Panc1 (cell line): Measurements from ENCODE around the gene FZD4. TPM values are rescaled to one million over a fixed set of nuclear protein-coding genes. Genes with fewer than 3 reads are reported as not detected.

ENCODE experiments used
- ATAC-seq: fragments of 200-7000 bp; cut with Tn5 transposase; 2 replicates; pipeline ENCODE4 v1.9.1; 2020; ENCODE audit warnings: mild to moderate bottlenecking, moderate library complexity
- BruUV-seq: library from RNA; stranded (reverse); fragments of 400-500 nt; replicated peaks from 2 replicates; lab custom pipeline; 2021; lab: Mats Ljungman, UMichigan
- CTCF ChIA-PET: fragments of 300-600 bp; sonication (Branson Sonifier 250); formaldehyde crosslinking; loops from one replicate; lab custom pipeline; 2022; ENCODE audit warnings: antibody characterized with exemption; lab: Charles Lee
- POLR2A ChIA-PET: fragments of 300-600 bp; sonication (Branson Sonifier 250); formaldehyde crosslinking; loops from one replicate; lab custom pipeline; 2022; ENCODE audit warnings: antibody characterized with exemption; lab: Charles Lee
- DNase-seq: peaks from one replicate; pipeline ENCODE4 v3.0.0-alpha.2; 2010; ENCODE audit warnings: low read depth, low spot score
- H3K27ac ChIP-seq: 2 replicates; pipeline ENCODE4 v1.5.1; 2011; ENCODE audit warnings: mild to moderate bottlenecking, low read length, inconsistent platforms
- H3K27me3 ChIP-seq: fragments of 200-500 bp; sonication (Bioruptor generic); 2 replicates; pipeline ENCODE4 v1.6.0; 2014; ENCODE audit warnings: low read length, inconsistent platforms; ENCODE audit not compliant: control insufficient read depth, insufficient read depth
- H3K36me3 ChIP-seq: fragments of 200-500 bp; sonication (Bioruptor generic); 2 replicates; pipeline ENCODE4 v1.5.1; 2014; ENCODE audit warnings: inconsistent platforms, mild to moderate bottlenecking, low read length, moderate library complexity; ENCODE audit not compliant: control insufficient read depth, insufficient read depth
- H3K4me1 ChIP-seq: 2 replicates; pipeline ENCODE4 v1.5.1; 2011; ENCODE audit warnings: inconsistent platforms, mild to moderate bottlenecking, low read length, moderate library complexity; ENCODE audit not compliant: control insufficient read depth, insufficient read depth
- H3K4me3 ChIP-seq, 2 experiments: 2 replicates each; pipeline ENCODE4 v1.5.1; 2011 to 2012; ENCODE audit warnings: low read depth in 2 of 2, low read length in 2 of 2, mild to moderate bottlenecking in 2 of 2, inconsistent platforms in 1 of 2, moderate library complexity in 1 of 2
- H3K9me3 ChIP-seq: fragments of 200-500 bp; sonication (Bioruptor generic); 2 replicates; pipeline ENCODE4 v1.5.1; 2014; ENCODE audit warnings: low read depth, mild to moderate bottlenecking, inconsistent platforms, low read length, moderate library complexity; ENCODE audit not compliant: control insufficient read depth, insufficient read depth
- POLR2AphosphoS5 ChIP-seq: IDR thresholded peaks from 2 replicates; pipeline ENCODE4 v1.6.1; 2012; ENCODE audit warnings: mild to moderate bottlenecking, low read depth, low read length, moderate library complexity
- SIN3A ChIP-seq: IDR thresholded peaks from 2 replicates; pipeline ENCODE4 v1.6.1; 2012; ENCODE audit warnings: low read depth, mild to moderate bottlenecking, low read length, moderate library complexity, borderline replicate concordance; ENCODE audit not compliant: insufficient read depth
- TCF7L2 ChIP-seq: IDR thresholded peaks from 2 replicates; pipeline ENCODE4 v1.6.1; 2011; ENCODE audit warnings: mild to moderate bottlenecking, low read depth, low read length, inconsistent platforms
- in situ Hi-C: cut with HindIII; loops from 2 replicates; pipeline ENCODE4 v1.10.0; 2016; ENCODE audit warnings: low sequenced_read_pairs, low pct_unique_long_range_greater_than_20kb
- intact Hi-C: fragments of 100-400 bp; cut with micrococcal nuclease; formaldehyde crosslinking; loops from one replicate; pipeline ENCODE4 v1.10.0; 2022; ENCODE audit not compliant: unreplicated experiment
- total RNA-seq: library from RNA; stranded (reverse); gene quantifications from one replicate; pipeline ENCODE4 v1.2.1, GENCODE V29; 2021; ENCODE audit not compliant: unreplicated experiment
- TF ChIP-seq, protein P1 (sequence below), 2 experiments: IDR thresholded peaks; 2 replicates each; pipeline ENCODE4 v1.6.1; 2011 to 2012; ENCODE audit warnings: low read depth in 2 of 2, control low read depth in 1 of 2, low read length in 1 of 2, mild to moderate bottlenecking in 1 of 2, moderate library complexity in 1 of 2; ENCODE audit not compliant: insufficient read depth in 1 of 2
- TF ChIP-seq, protein P2 (sequence below): fragments of 450-650 bp; IDR thresholded peaks from 2 replicates; pipeline ENCODE4 v1.5.1; 2017; ENCODE audit warnings: mild to moderate bottlenecking

The FZD4 gene
- total RNA-seq, 1 experiment from 2014 or later: 11.1 TPM

- ChIA-PET CTCF (no interaction called here), POLR2A (no interaction called here)
- in situ Hi-C loops: no loop called here
- no peaks in the 10 kb centered on the region for H3K36me3 ChIP-seq
- ATAC-seq (no peak), DNase-seq (no peak)
- no peak overlapping the region for H3K27ac ChIP-seq
- no peaks in the 10 kb centered on the region for H3K4me1 ChIP-seq
- intact Hi-C loops: no loop called here
- TF ChIP-seq SIN3A: no peak
- no peak for TF ChIP-seq TCF7L2
- TF ChIP-seq POLR2AphosphoS5: no peak
- TF ChIP-seq, protein P1, sequence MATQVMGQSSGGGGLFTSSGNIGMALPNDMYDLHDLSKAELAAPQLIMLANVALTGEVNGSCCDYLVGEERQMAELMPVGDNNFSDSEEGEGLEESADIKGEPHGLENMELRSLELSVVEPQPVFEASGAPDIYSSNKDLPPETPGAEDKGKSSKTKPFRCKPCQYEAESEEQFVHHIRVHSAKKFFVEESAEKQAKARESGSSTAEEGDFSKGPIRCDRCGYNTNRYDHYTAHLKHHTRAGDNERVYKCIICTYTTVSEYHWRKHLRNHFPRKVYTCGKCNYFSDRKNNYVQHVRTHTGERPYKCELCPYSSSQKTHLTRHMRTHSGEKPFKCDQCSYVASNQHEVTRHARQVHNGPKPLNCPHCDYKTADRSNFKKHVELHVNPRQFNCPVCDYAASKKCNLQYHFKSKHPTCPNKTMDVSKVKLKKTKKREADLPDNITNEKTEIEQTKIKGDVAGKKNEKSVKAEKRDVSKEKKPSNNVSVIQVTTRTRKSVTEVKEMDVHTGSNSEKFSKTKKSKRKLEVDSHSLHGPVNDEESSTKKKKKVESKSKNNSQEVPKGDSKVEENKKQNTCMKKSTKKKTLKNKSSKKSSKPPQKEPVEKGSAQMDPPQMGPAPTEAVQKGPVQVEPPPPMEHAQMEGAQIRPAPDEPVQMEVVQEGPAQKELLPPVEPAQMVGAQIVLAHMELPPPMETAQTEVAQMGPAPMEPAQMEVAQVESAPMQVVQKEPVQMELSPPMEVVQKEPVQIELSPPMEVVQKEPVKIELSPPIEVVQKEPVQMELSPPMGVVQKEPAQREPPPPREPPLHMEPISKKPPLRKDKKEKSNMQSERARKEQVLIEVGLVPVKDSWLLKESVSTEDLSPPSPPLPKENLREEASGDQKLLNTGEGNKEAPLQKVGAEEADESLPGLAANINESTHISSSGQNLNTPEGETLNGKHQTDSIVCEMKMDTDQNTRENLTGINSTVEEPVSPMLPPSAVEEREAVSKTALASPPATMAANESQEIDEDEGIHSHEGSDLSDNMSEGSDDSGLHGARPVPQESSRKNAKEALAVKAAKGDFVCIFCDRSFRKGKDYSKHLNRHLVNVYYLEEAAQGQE (IDR thresholded peaks at IDR 0.05; ENCODE audit: insufficient read depth in 1 of 2, low read depth in 2 of 2, low read length in 1 of 2): no peak
- TF ChIP-seq, protein P2, sequence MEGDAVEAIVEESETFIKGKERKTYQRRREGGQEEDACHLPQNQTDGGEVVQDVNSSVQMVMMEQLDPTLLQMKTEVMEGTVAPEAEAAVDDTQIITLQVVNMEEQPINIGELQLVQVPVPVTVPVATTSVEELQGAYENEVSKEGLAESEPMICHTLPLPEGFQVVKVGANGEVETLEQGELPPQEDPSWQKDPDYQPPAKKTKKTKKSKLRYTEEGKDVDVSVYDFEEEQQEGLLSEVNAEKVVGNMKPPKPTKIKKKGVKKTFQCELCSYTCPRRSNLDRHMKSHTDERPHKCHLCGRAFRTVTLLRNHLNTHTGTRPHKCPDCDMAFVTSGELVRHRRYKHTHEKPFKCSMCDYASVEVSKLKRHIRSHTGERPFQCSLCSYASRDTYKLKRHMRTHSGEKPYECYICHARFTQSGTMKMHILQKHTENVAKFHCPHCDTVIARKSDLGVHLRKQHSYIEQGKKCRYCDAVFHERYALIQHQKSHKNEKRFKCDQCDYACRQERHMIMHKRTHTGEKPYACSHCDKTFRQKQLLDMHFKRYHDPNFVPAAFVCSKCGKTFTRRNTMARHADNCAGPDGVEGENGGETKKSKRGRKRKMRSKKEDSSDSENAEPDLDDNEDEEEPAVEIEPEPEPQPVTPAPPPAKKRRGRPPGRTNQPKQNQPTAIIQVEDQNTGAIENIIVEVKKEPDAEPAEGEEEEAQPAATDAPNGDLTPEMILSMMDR: no peak
- no TSS peak for BruUV-seq
- H3K9me3 ChIP-seq: no peaks in the 10 kb centered on the region
- no peak overlapping the region for H3K4me3 ChIP-seq
- H3K27me3 ChIP-seq: no peaks in the 10 kb centered on the region
Measured at GRCh38 chr11:86901599-86901998, 53.6 kb downstream of the FZD4 start.

DNA sequence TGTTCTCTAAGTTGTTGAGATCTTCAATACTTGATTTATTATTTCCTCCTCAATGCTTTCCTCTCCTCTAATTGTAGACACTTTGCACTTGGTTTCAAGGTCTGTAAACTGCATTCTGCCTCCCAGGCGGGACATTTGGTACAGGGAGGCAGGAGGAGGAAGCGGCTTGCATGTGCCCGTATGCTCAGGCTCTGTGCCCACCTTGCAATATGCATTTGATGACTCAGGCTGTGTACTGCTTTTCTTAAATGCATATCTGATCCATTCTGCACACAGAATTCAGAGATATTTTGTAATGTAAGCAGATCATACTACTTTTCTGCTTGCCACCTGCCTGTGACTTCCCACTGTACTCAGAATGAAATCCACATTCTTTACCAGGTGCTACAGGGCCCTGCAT is 55.0 kb downstream of the FZD4 start:
- in situ Hi-C loops (no loop called here), intact Hi-C loops (no loop called here)
- CTCF ChIA-PET: no interaction called here
- no peak overlapping the region for H3K27ac ChIP-seq
- ATAC-seq: no peak
- H3K4me3 ChIP-seq: no peak overlapping the region
- BruUV-seq: no TSS peak
- H3K4me1 ChIP-seq: no peaks in the 10 kb centered on the region
- POLR2A ChIA-PET: interaction anchor here (0.6 kb wide), 1 partner anchor 11 kb away, joined by 3 read pairs; no protein-coding TSS in a partner anchor
- H3K9me3 ChIP-seq: no peaks in the 10 kb centered on the region
- H3K36me3 ChIP-seq: no peaks in the 10 kb centered on the region
- DNase-seq: no peak
- no peaks in the 10 kb centered on the region for H3K27me3 ChIP-seq
- TF ChIP-seq, protein P1 (IDR thresholded peaks at IDR 0.05; ENCODE audit: insufficient read depth in 1 of 2, low read depth in 2 of 2, low read length in 1 of 2): no peak
- TF ChIP-seq SIN3A: no peak
- no peak for TF ChIP-seq TCF7L2
- no peak for TF ChIP-seq POLR2AphosphoS5
- TF ChIP-seq, protein P2: no peak
